K562 (cell line): ENCODE measurements around the gene GJE1. TPM values are rescaled to one million over a fixed set of nuclear protein-coding genes. Genes with fewer than 3 reads are reported as not detected.

Source experiments
- ATAC-seq: fragments of 200-7000 bp; cut with Tn5 transposase; 3 replicates; pipeline ENCODE4 v1.9.1; 2020; ENCODE audit warnings: moderate library complexity
- BruUV-seq: library from RNA; stranded (reverse); fragments of 400-500 nt; replicated peaks from 2 replicates; lab custom pipeline; 2021; lab: Mats Ljungman, UMichigan
- CTCF ChIA-PET: fragments of 300-600 bp; formaldehyde crosslinking; extraction: SDS; loops from one replicate; lab custom pipeline; 2021; ENCODE audit warnings: low intra/inter-chr PET ratio; lab: Yijun Ruan, JAX
- POLR2A ChIA-PET: fragments of 300-600, 350-650 bp; sonication (Branson Sonifier 250); formaldehyde crosslinking; extraction: SDS; loops from one replicate; lab custom pipeline; 2021; ENCODE audit warnings: antibody characterized with exemption, inconsistent platforms; lab: Yijun Ruan, JAX
- DNase-seq, 4 experiments: peaks; one replicate each; pipeline versions ENCODE4 v3.0.0 to v3.0.0-alpha.2; 2011 to 2018; ENCODE audit warnings: low spot score in 3 of 4, mixed read lengths in 3 of 4; ENCODE audit errors: extremely low read depth in 1 of 4
- FAIRE-seq: peaks from 2 replicates; lab custom pipeline; 2011; peaks lifted over from hg19 to GRCh38; lab: Jason Lieb, UNC
- H2AFZ ChIP-seq: 2 replicates; pipeline ENCODE4 v1.6.0; 2011; ENCODE audit warnings: low read depth, low read length, control low read depth, inconsistent platforms
- H3K27ac ChIP-seq: fragments of 200-600 bp; 3 replicates; pipeline ENCODE4 v1.8.0; 2011; ENCODE audit warnings: low read depth, mild to moderate bottlenecking, control low read depth, inconsistent platforms, low read length, moderate library complexity, mixed read lengths; ENCODE audit errors: extremely low read depth
- H3K27me3 ChIP-seq, 2 experiments: fragments of 300-600 bp in 1 of 2; 2 replicates in 1 of 2; 3 replicates in 1 of 2; pipeline versions ENCODE4 v1.6.0 to v1.8.0; 2011; ENCODE audit warnings: inconsistent platforms in 2 of 2, low read length in 2 of 2, mild to moderate bottlenecking in 1 of 2, mixed read lengths in 1 of 2, moderate library complexity in 1 of 2; ENCODE audit not compliant: control insufficient read depth in 2 of 2, insufficient read depth in 2 of 2
- H3K36me3 ChIP-seq: fragments of 300-600 bp; 3 replicates; pipeline ENCODE4 v1.8.0; 2011; ENCODE audit warnings: mild to moderate bottlenecking, low read length, inconsistent platforms; ENCODE audit not compliant: control insufficient read depth, insufficient read depth
- H3K4me1 ChIP-seq, 2 experiments: fragments of 200-600 bp in 1 of 2; replicated peaks in 1 of 2; 2 replicates in 1 of 2; 3 replicates in 1 of 2; pipeline versions ENCODE4 v1.5.1 to v1.8.0; 2011; ENCODE audit warnings: inconsistent platforms in 2 of 2, low read length in 2 of 2, mild to moderate bottlenecking in 1 of 2, mixed read lengths in 1 of 2, moderate library complexity in 1 of 2; ENCODE audit not compliant: control insufficient read depth in 2 of 2, insufficient read depth in 2 of 2
- H3K4me2 ChIP-seq: 2 replicates; pipeline ENCODE4 v1.6.1; 2011; ENCODE audit warnings: low read length, control low read depth, inconsistent platforms, mixed read lengths; ENCODE audit not compliant: insufficient read depth
- H3K4me3 ChIP-seq: fragments of 200-600 bp; sonication (generic), shearing (Covaris generic); 2 replicates; pipeline ENCODE4 v1.5.1; 2016; ENCODE audit warnings: control low read depth, inconsistent platforms
- H3K79me2 ChIP-seq: fragments of 200-600 bp; 3 replicates; pipeline ENCODE4 v1.8.0; 2011; ENCODE audit warnings: low read length, inconsistent platforms; ENCODE audit not compliant: control insufficient read depth, insufficient read depth
- H3K9ac ChIP-seq, 2 experiments: 2 replicates each; pipeline versions ENCODE4 v1.6.0 to v1.6.1; 2011; ENCODE audit warnings: low read depth in 2 of 2, low read length in 2 of 2, control low read depth in 1 of 2, inconsistent platforms in 1 of 2, mild to moderate bottlenecking in 1 of 2, mixed read lengths in 1 of 2; ENCODE audit not compliant: insufficient read depth in 1 of 2
- H3K9me1 ChIP-seq: one replicate; pipeline ENCODE4 v1.6.0; 2011; ENCODE audit warnings: inconsistent platforms, mild to moderate bottlenecking, low read length, moderate library complexity; ENCODE audit not compliant: control insufficient read depth, insufficient read depth
- H3K9me3 ChIP-seq: replicated peaks from 2 replicates; pipeline ENCODE4 v1.5.1; 2011; ENCODE audit warnings: low read depth, low read length, inconsistent platforms; ENCODE audit not compliant: control insufficient read depth, insufficient read depth
- H4K20me1 ChIP-seq: replicated peaks from 2 replicates; pipeline ENCODE4 v1.6.1; 2011; ENCODE audit warnings: low read length, inconsistent platforms, mixed read lengths; ENCODE audit not compliant: control insufficient read depth, insufficient read depth
- C11orf30 ChIP-seq: fragments of 450-650 bp; IDR thresholded peaks from 2 replicates; pipeline ENCODE4 v1.6.1; 2016; ENCODE audit warnings: low read depth, mild to moderate bottlenecking
- DPF2 ChIP-seq: fragments of 450-650 bp; IDR thresholded peaks from 2 replicates; pipeline ENCODE4 v1.6.1; 2016
- ETV6 ChIP-seq, 3 experiments: fragments of 150-350 bp in 1 of 3; sonication (generic) in 1 of 3; formaldehyde crosslinking in 1 of 3; IDR thresholded peaks; 2 replicates each; pipeline versions ENCODE4 v1.6.1 to v1.8.0; 2014 to 2022; ENCODE audit warnings: borderline replicate concordance in 2 of 3, low read depth in 2 of 3, antibody characterized with exemption in 1 of 3, low read length in 1 of 3, mild to moderate bottlenecking in 1 of 3, missing genetic modification reagents in 1 of 3
- GMEB1 ChIP-seq: fragments of 250-450 bp; sonication (Bioruptor Pico); IDR thresholded peaks from 2 replicates; pipeline ENCODE4 v1.4.0; 2020; ENCODE audit warnings: mild to moderate bottlenecking
- HMG20A ChIP-seq: fragments of 450-650 bp; formaldehyde crosslinking; conservative IDR thresholded peaks from 2 replicates; pipeline ENCODE4 v1.4.0; 2020; ENCODE audit warnings: mild to moderate bottlenecking, mixed read lengths
- IRF2 ChIP-seq: sonication (generic); formaldehyde crosslinking; IDR thresholded peaks from 2 replicates; pipeline ENCODE4 v1.8.1; 2022; ENCODE audit warnings: mild to moderate bottlenecking, missing genetic modification reagents
- MAFF ChIP-seq: IDR thresholded peaks from 2 replicates; pipeline ENCODE4 v1.6.1; 2012; ENCODE audit warnings: low read length, improper control_type of control experiment
- MAFG ChIP-seq: fragments of 450-650 bp; conservative IDR thresholded peaks from 2 replicates; pipeline ENCODE4 v1.6.1; 2016; ENCODE audit warnings: missing genetic modification characterization, missing compliant biosample characterization
- MAX ChIP-seq: sonication (generic); formaldehyde crosslinking; IDR thresholded peaks from 2 replicates; pipeline ENCODE4 v1.9.0; 2022; ENCODE audit warnings: mild to moderate bottlenecking, missing genetic modification reagents
- NR4A1 ChIP-seq, 2 experiments: fragments of 250-450 bp in 1 of 2; fragments of 450-650 bp in 1 of 2; sonication (Bioruptor Pico) in 1 of 2; IDR thresholded peaks; 2 replicates each; pipeline versions ENCODE4 v1.4.0 to v1.6.1; 2016 to 2020; ENCODE audit warnings: mild to moderate bottlenecking in 2 of 2, missing compliant biosample characterization in 1 of 2, missing genetic modification characterization in 1 of 2, moderate library complexity in 1 of 2
- NRF1 ChIP-seq, 2 experiments: fragments of 450-650 bp; IDR thresholded peaks in 1 of 2; conservative IDR thresholded peaks in 1 of 2; 2 replicates each; pipeline ENCODE4 v1.6.1; 2014; ENCODE audit warnings: mild to moderate bottlenecking in 2 of 2
- RUNX1 ChIP-seq: sonication (generic); IDR thresholded peaks from 2 replicates; pipeline ENCODE4 v1.6.1; 2016; ENCODE audit warnings: antibody characterized with exemption, low read depth
- ZNF316 ChIP-seq: fragments of 450-650 bp; IDR thresholded peaks from 2 replicates; pipeline ENCODE4 v1.6.1; 2016
- ZNF655 ChIP-seq: fragments of 250-450 bp; sonication (Bioruptor Pico); IDR thresholded peaks from 2 replicates; pipeline ENCODE4 v1.5.0; 2021
- WGBS: fragments of 100-300 bp; shearing (Covaris generic); methylation state at CpG from one replicate; pipeline ENCODE4 v1.1.6; 2016; ENCODE audit warnings: low coverage, mixed read lengths; ENCODE audit not compliant: insufficient coverage; ENCODE audit errors: missing lambda C conversion rate; 5-methylcytosine and 5-hydroxymethylcytosine counted together
- in situ Hi-C: fragments of 300-500 bp; cut with MboI; formaldehyde crosslinking; loops from 4 replicates; pipeline ENCODE4 v1.15.0; 2018; ENCODE audit warnings: inconsistent platforms, mixed read lengths
- intact Hi-C: fragments of 100-400 bp; cut with micrococcal nuclease; formaldehyde crosslinking; loops from 2 replicates; pipeline ENCODE4 v1.14.2; 2022
- polyA plus RNA-seq, 8 experiments: library from polyadenylated mRNA; depleted of rRNA in 4 of 8; stranded (reverse) in 5 of 8; unstranded in 3 of 8; fragments of >200 nt; fragmentation: Nextera tagmentation in 2 of 8; fragmentation: Illumina TruSeq in 1 of 8; extraction: Ambion mirVana in 2 of 8; extraction: Trizol in 1 of 8; gene quantifications; 2 replicates each; pipeline versions ENCODE4 v1.2.1 to v1.2.3, GENCODE V29; 2011 to 2014; ENCODE audit warnings: inconsistent platforms in 1 of 8, missing spikeins in 1 of 8
- total RNA-seq, 7 experiments: library from RNA; depleted of rRNA in 6 of 7; stranded (reverse); fragments of >200 nt in 6 of 7; fragmentation: Illumina TruSeq in 2 of 7; extraction: Trizol in 2 of 7; gene quantifications; 2 replicates each; pipeline versions ENCODE4 v1.2.1 to v1.2.3, GENCODE V29; 2011 to 2021; ENCODE audit warnings: low replicate concordance in 1 of 7

The GJE1 gene
- total and polyA plus RNA-seq, 9 of the 15 experiments (the other 6 are each of a cell fraction or from before 2014, with no cell fraction given) = not detected

- TF ChIP-seq GMEB1 (no peak), NR4A1 (CRISPR knock-in tag; IDR thresholded peaks at IDR 0.05) (no peak), NR4A1 (tag; IDR thresholded peaks at IDR 0.05) (no peak), RUNX1 (no peak), HMG20A (CRISPR knock-in tag) (no peak), DPF2 (no peak)
- TF ChIP-seq, all 486 proteins: peak for 0
Measured at GRCh38 chr6:142118925-142119324, 13.8 kb upstream of the GJE1 start (continued).

GRCh38 chr6:142121342-142121741, 11.4 kb upstream of the GJE1 start:
- no peak for ATAC-seq
- no TSS peak for BruUV-seq
- no peak overlapping the region for H3K27ac ChIP-seq
- H3K9me3 ChIP-seq = no peaks in the 10 kb centered on the region
- no peak for TF ChIP-seq IRF2
- TF ChIP-seq C11orf30 = peak; percentile 41; the same call in 1 of the 2 replicates
- TF ChIP-seq MAFF = 0 out of 2 replicates have a peak, but pooled peaks have one; percentile 8
- no peak for TF ChIP-seq ETV6 (IDR thresholded peaks at IDR 0.05; ENCODE audit: borderline replicate concordance in 1 of 2, low read depth in 2 of 2, low read length in 1 of 2)
- TF ChIP-seq ETV6 (CRISPR knock-in tag; IDR thresholded peaks at IDR 0.05; ENCODE audit: borderline replicate concordance) = no peak
- TF ChIP-seq MAFG (tag) = peak; percentile 41; the same call in 1 of the 2 replicates
- TF ChIP-seq ZNF316 = peak; percentile 58
- TF ChIP-seq MAX (CRISPR knock-in tag) = no peak
- no peak for TF ChIP-seq ZNF655 (CRISPR knock-in tag)
- TF ChIP-seq NRF1 (conservative IDR thresholded peaks at IDR 0.05 in 1 of 2, IDR thresholded peaks at IDR 0.05 in 1 of 2) = no peak
- H3K9ac ChIP-seq = no peak overlapping the region
- no peak overlapping the region for H3K4me2 ChIP-seq
- in situ Hi-C loops = loop anchor here (25.0 kb wide), 1 partner anchor 434 kb away; no protein-coding TSS in a partner anchor
- no peak for DNase-seq
- POLR2A ChIA-PET = no interaction called here
- no peaks in the 10 kb centered on the region for H3K9me1 ChIP-seq
- H2AFZ ChIP-seq = no peak overlapping the region
- H3K27me3 ChIP-seq = no peaks in the 10 kb centered on the region
- intact Hi-C loops = no loop called here
- CTCF ChIA-PET = no interaction called here
- no peak overlapping the region for H3K4me3 ChIP-seq
- H3K4me1 ChIP-seq = no peaks in the 10 kb centered on the region
- WGBS = 2% methylated on average over 3 of the region's 3 CpGs
- H3K36me3 ChIP-seq = no peaks in the 10 kb centered on the region
- no peaks in the 10 kb centered on the region for H4K20me1 ChIP-seq
- FAIRE-seq = no peak
- no peaks in the 10 kb centered on the region for H3K79me2 ChIP-seq
